ENCODE measurements around the gene SRSF4. TPM values are rescaled to one million over a fixed set of nuclear protein-coding genes. Genes with fewer than 3 reads are reported as not detected.
A peak's percentile ranks its signal among the peaks of the same experiment; 100 is the strongest.

Gene SRSF4
- total and polyA plus RNA-seq, 2 experiments from 2014 or later: 45.0 to 60.8 TPM

- no peak overlapping the region for H3K4me3 ChIP-seq
- H3K4me2 ChIP-seq (ENCODE audit: unreplicated experiment): no peak overlapping the region
- H3F3A ChIP-seq (ENCODE audit: insufficient read depth): no peaks in the 10 kb centered on the region
- H3K79me2 ChIP-seq (ENCODE audit: insufficient read depth): no peaks in the 10 kb centered on the region
- TF ChIP-seq EZH2phosphoT487 (IDR thresholded peaks at IDR 0.05; ENCODE audit: insufficient read depth, low read depth) (no peak), EZH2 (IDR thresholded peaks at IDR 0.05; ENCODE audit: insufficient read depth, poor library complexity, severe bottlenecking) (no peak)
- H3K9ac ChIP-seq: no peak overlapping the region
- H3K4me1 ChIP-seq (ENCODE audit: insufficient read depth): no peaks in the 10 kb centered on the region
- no peak for DNase-seq
- no peak overlapping the region for H2AFZ ChIP-seq
- no peaks in the 10 kb centered on the region for H3K36me3 ChIP-seq (ENCODE audit: low read depth)
- no peaks in the 10 kb centered on the region for H4K20me1 ChIP-seq (ENCODE audit: insufficient read depth)
- H3K9me3 ChIP-seq (ENCODE audit: low read depth): no peaks in the 10 kb centered on the region
- H3K27ac ChIP-seq: no peak overlapping the region
- no peaks in the 10 kb centered on the region for H3K27me3 ChIP-seq (replicated peaks; ENCODE audit: insufficient read depth)
- no peaks in the 10 kb centered on the region for H3K9me2 ChIP-seq (ENCODE audit: insufficient read depth)
- WGBS, 2 experiments (ENCODE audit: low coverage in 1 of 2, low lambda C conversion rate in 2 of 2, missing lambda C conversion rate in 2 of 2): 75 to 76% methylated on average over 6 of the region's 6 CpGs
- in situ Hi-C loops (cut with MboI): no loop called here
Measured at GRCh38 chr1:29128739-29129138, 53.0 kb downstream of the SRSF4 start.

GRCh38 chr1:29126198-29126597 is 55.5 kb downstream of the SRSF4 start:
- H3K9me3 ChIP-seq (ENCODE audit: low read depth): no peaks in the 10 kb centered on the region
- TF ChIP-seq EZH2phosphoT487 (IDR thresholded peaks at IDR 0.05; ENCODE audit: insufficient read depth, low read depth) (no peak), EZH2 (IDR thresholded peaks at IDR 0.05; ENCODE audit: insufficient read depth, poor library complexity, severe bottlenecking) (no peak)
- H3K36me3 ChIP-seq (ENCODE audit: low read depth): no peaks in the 10 kb centered on the region
- no peak overlapping the region for H2AFZ ChIP-seq
- H3K9me2 ChIP-seq (ENCODE audit: insufficient read depth): no peaks in the 10 kb centered on the region
- no peak overlapping the region for H3K27ac ChIP-seq
- in situ Hi-C loops (cut with MboI): no loop called here
- H3K4me2 ChIP-seq (ENCODE audit: unreplicated experiment): no peak overlapping the region
- WGBS, 2 experiments (ENCODE audit: low coverage in 1 of 2, low lambda C conversion rate in 2 of 2, missing lambda C conversion rate in 2 of 2): 98 to 99% methylated on average over 6 of the region's 6 CpGs
- DNase-seq: no peak
- no peak overlapping the region for H3K9ac ChIP-seq
- H3K4me1 ChIP-seq (ENCODE audit: insufficient read depth): no peaks in the 10 kb centered on the region
- H3K4me3 ChIP-seq: no peak overlapping the region
- no peaks in the 10 kb centered on the region for H3F3A ChIP-seq (ENCODE audit: insufficient read depth)
- no peaks in the 10 kb centered on the region for H3K79me2 ChIP-seq (ENCODE audit: insufficient read depth)
- no peaks in the 10 kb centered on the region for H3K27me3 ChIP-seq (replicated peaks; ENCODE audit: insufficient read depth)
- no peaks in the 10 kb centered on the region for H4K20me1 ChIP-seq (ENCODE audit: insufficient read depth)

- in situ Hi-C loops (cut with MboI): no loop called here
- WGBS, 2 experiments (ENCODE audit: low coverage in 1 of 2, low lambda C conversion rate in 2 of 2, missing lambda C conversion rate in 2 of 2): 90 to 96% methylated on average over 6 of the region's 6 CpGs
Measured at GRCh38 chr1:29125788-29126187, 55.9 kb downstream of the SRSF4 start.

GRCh38 chr1:29125237-29125641 is 56.5 kb downstream of the SRSF4 start:
- peak overlapping the region; percentile 83 for H3K4me2 ChIP-seq (ENCODE audit: unreplicated experiment)
- peak overlapping the region; percentile 74 for H3K4me3 ChIP-seq
- no peaks in the 10 kb centered on the region for H3K9me3 ChIP-seq (ENCODE audit: low read depth)
- 0 out of 2 replicates have a peak, but pooled peaks cover 7% of the 10 kb centered on the region for H3K79me2 ChIP-seq (ENCODE audit: insufficient read depth)
- no peak for TF ChIP-seq EZH2 (IDR thresholded peaks at IDR 0.05; ENCODE audit: insufficient read depth, poor library complexity, severe bottlenecking)
- no peak for TF ChIP-seq EZH2phosphoT487 (IDR thresholded peaks at IDR 0.05; ENCODE audit: insufficient read depth, low read depth)
- WGBS, 2 experiments (ENCODE audit: low coverage in 1 of 2, low lambda C conversion rate in 2 of 2, missing lambda C conversion rate in 2 of 2): 55 to 59% methylated on average over 8 to 14 of the region's 14 CpGs
- H2AFZ ChIP-seq: peak overlapping the region; percentile 82
- H3K27me3 ChIP-seq (replicated peaks; ENCODE audit: insufficient read depth): no peaks in the 10 kb centered on the region
- no peaks in the 10 kb centered on the region for H3K4me1 ChIP-seq (ENCODE audit: insufficient read depth)
- H4K20me1 ChIP-seq (ENCODE audit: insufficient read depth): no peaks in the 10 kb centered on the region
- no peaks in the 10 kb centered on the region for H3F3A ChIP-seq (ENCODE audit: insufficient read depth)
- peaks cover 3% of the 10 kb centered on the region; the same call in 1 of the 2 replicates for H3K36me3 ChIP-seq (ENCODE audit: low read depth)
- H3K9me2 ChIP-seq (ENCODE audit: insufficient read depth): no peaks in the 10 kb centered on the region
- in situ Hi-C loops (cut with MboI): no loop called here
- DNase-seq: no peak
- H3K9ac ChIP-seq: peak overlapping the region; percentile 89
- H3K27ac ChIP-seq: peak overlapping the region; percentile 77

More at GRCh38 chr1:29125788-29126187, 55.9 kb downstream of the SRSF4 start:
- Histone ChIP-seq H3K9me3 (ENCODE audit: low read depth) (no peaks in the 10 kb centered on the region), H3K4me2 (ENCODE audit: unreplicated experiment) (no peak overlapping the region), H3K4me3 (no peak overlapping the region), H3K4me1 (ENCODE audit: insufficient read depth) (no peaks in the 10 kb centered on the region), H4K20me1 (ENCODE audit: insufficient read depth) (no peaks in the 10 kb centered on the region), H3K79me2 (ENCODE audit: insufficient read depth) (0 out of 2 replicates have a peak, but pooled peaks cover 3% of the 10 kb centered on the region), H2AFZ (no peak overlapping the region), H3K36me3 (ENCODE audit: low read depth) (peaks cover 2% of the 10 kb centered on the region; the same call in 1 of the 2 replicates), H3K9ac (no peak overlapping the region), H3K27me3 (replicated peaks; ENCODE audit: insufficient read depth) (no peaks in the 10 kb centered on the region), H3K27ac (no peak overlapping the region), H3F3A (ENCODE audit: insufficient read depth) (no peaks in the 10 kb centered on the region), H3K9me2 (ENCODE audit: insufficient read depth) (no peaks in the 10 kb centered on the region)
- DNase-seq: no peak
- TF ChIP-seq EZH2phosphoT487 (IDR thresholded peaks at IDR 0.05; ENCODE audit: insufficient read depth, low read depth) (no peak), EZH2 (IDR thresholded peaks at IDR 0.05; ENCODE audit: insufficient read depth, poor library complexity, severe bottlenecking) (no peak)

All from GM23248 (cell line).